IMR-90 (cell line): Measurements from ENCODE around the gene MEF2C. TPM values are rescaled to one million over a fixed set of nuclear protein-coding genes. Genes with fewer than 3 reads are reported as not detected.

Source experiments
- ATAC-seq: fragments of 200-7000 bp; cut with Tn5 transposase; 2 replicates; pipeline ENCODE4 v1.9.1; 2020; ENCODE audit warnings: low read depth, mild to moderate bottlenecking, moderate library complexity
- BruUV-seq: library from RNA; stranded (reverse); fragments of 400-500 nt; replicated peaks from 2 replicates; lab custom pipeline; 2021; lab: Mats Ljungman, UMichigan
- CTCF ChIA-PET: fragments of 300-600 bp; formaldehyde crosslinking; extraction: SDS; loops from one replicate; lab custom pipeline; 2021; ENCODE audit warnings: antibody characterized with exemption; lab: Yijun Ruan, JAX
- POLR2A ChIA-PET: fragments of 300-600 bp; sonication (Branson Sonifier 250); formaldehyde crosslinking; loops from one replicate; lab custom pipeline; 2022; ENCODE audit warnings: antibody characterized with exemption; ENCODE audit not compliant: unreplicated experiment; lab: Charles Lee
- DNase-seq: peaks from one replicate; pipeline ENCODE4 v3.0.0; 2013
- H2AFZ ChIP-seq: replicated peaks from 2 replicates; pipeline ENCODE3; 2013; ENCODE audit warnings: low read length, mild to moderate bottlenecking; ENCODE audit not compliant: poor library complexity
- H2AK5ac ChIP-seq: 2 replicates; pipeline ENCODE4 v1.6.1; 2013; ENCODE audit warnings: low read depth, low read length, inconsistent platforms
- H2AK9ac ChIP-seq: replicated peaks from 2 replicates; pipeline ENCODE3; 2013; ENCODE audit warnings: mild to moderate bottlenecking, low read depth, low read length, moderate library complexity; ENCODE audit not compliant: poor library complexity
- H2BK120ac ChIP-seq: 2 replicates; pipeline ENCODE4 v1.6.1; 2013; ENCODE audit warnings: low read depth, low read length, inconsistent platforms
- H2BK15ac ChIP-seq: 3 replicates; pipeline ENCODE4 v1.6.1; 2013; ENCODE audit warnings: low read depth, low read length, inconsistent platforms
- H2BK20ac ChIP-seq: 2 replicates; pipeline ENCODE4 v1.6.1; 2013; ENCODE audit warnings: low read depth, mild to moderate bottlenecking, inconsistent platforms, low read length, moderate library complexity
- H2BK5ac ChIP-seq: 2 replicates; pipeline ENCODE4 v1.6.1; 2013; ENCODE audit warnings: mild to moderate bottlenecking, low read depth, low read length, inconsistent platforms; ENCODE audit not compliant: poor library complexity, severe bottlenecking
- H3K14ac ChIP-seq: replicated peaks from 2 replicates; pipeline ENCODE4 v1.6.1; 2013; ENCODE audit warnings: low read depth, low read length, inconsistent platforms
- H3K18ac ChIP-seq: 2 replicates; pipeline ENCODE4 v1.6.1; 2013; ENCODE audit warnings: low read depth, low read length, control low read depth
- H3K23ac ChIP-seq: 2 replicates; pipeline ENCODE4 v1.6.1; 2013; ENCODE audit warnings: low read depth, low read length, inconsistent platforms
- H3K27ac ChIP-seq: 2 replicates; pipeline ENCODE4 v1.5.1; 2013; ENCODE audit warnings: mild to moderate bottlenecking, control low read depth, low read length; ENCODE audit not compliant: insufficient read depth
- H3K27me3 ChIP-seq: 2 replicates; pipeline ENCODE4 v1.6.1; 2013; ENCODE audit warnings: low read length; ENCODE audit not compliant: control insufficient read depth, insufficient read depth
- H3K36me3 ChIP-seq: 2 replicates; pipeline ENCODE4 v1.6.1; 2013; ENCODE audit warnings: low read length, mixed read lengths; ENCODE audit not compliant: control insufficient read depth, insufficient read depth
- H3K4ac ChIP-seq: 2 replicates; pipeline ENCODE4 v1.6.1; 2013; ENCODE audit warnings: low read depth, low read length, inconsistent platforms
- H3K4me1 ChIP-seq: 2 replicates; pipeline ENCODE4 v1.6.1; 2013; ENCODE audit warnings: low read length, mixed read lengths; ENCODE audit not compliant: control insufficient read depth, insufficient read depth
- H3K4me2 ChIP-seq: 2 replicates; pipeline ENCODE4 v1.6.1; 2013; ENCODE audit warnings: low read depth, mild to moderate bottlenecking, control low read depth, low read length, moderate library complexity
- H3K4me3 ChIP-seq: 2 replicates; pipeline ENCODE4 v1.5.1; 2013; ENCODE audit warnings: low read depth, mild to moderate bottlenecking, control low read depth, low read length, moderate library complexity; ENCODE audit not compliant: insufficient read depth
- H3K56ac ChIP-seq: 2 replicates; pipeline ENCODE4 v1.6.1; 2013; ENCODE audit warnings: low read length, inconsistent platforms; ENCODE audit not compliant: insufficient read depth; ENCODE audit errors: extremely low read depth
- H3K79me1 ChIP-seq, 2 experiments: 2 replicates each; pipeline ENCODE4 v1.6.1; 2013; ENCODE audit warnings: low read length in 2 of 2, inconsistent platforms in 1 of 2, low read depth in 1 of 2
- H3K9ac ChIP-seq: 2 replicates; pipeline ENCODE4 v1.6.1; 2013; ENCODE audit warnings: low read depth, low read length, control low read depth
- H3K9me1 ChIP-seq: 2 replicates; pipeline ENCODE4 v1.6.1; 2013; ENCODE audit warnings: low read length, inconsistent platforms; ENCODE audit not compliant: insufficient read depth
- H3K9me3 ChIP-seq: 2 replicates; pipeline ENCODE4 v1.6.1; 2013; ENCODE audit warnings: low read length; ENCODE audit not compliant: control insufficient read depth, insufficient read depth
- H4K20me1 ChIP-seq: 2 replicates; pipeline ENCODE4 v1.6.1; 2013; ENCODE audit warnings: low read length, inconsistent platforms; ENCODE audit not compliant: insufficient read depth
- H4K5ac ChIP-seq: 2 replicates; pipeline ENCODE4 v1.6.1; 2013; ENCODE audit warnings: mild to moderate bottlenecking, low read depth, low read length, control low read depth
- H4K8ac ChIP-seq, 2 experiments: 2 replicates each; pipeline ENCODE4 v1.6.1; 2013; ENCODE audit warnings: low read depth in 2 of 2, low read length in 2 of 2, control low read depth in 1 of 2, inconsistent platforms in 1 of 2
- H4K91ac ChIP-seq: 2 replicates; pipeline ENCODE4 v1.6.1; 2013; ENCODE audit warnings: low read depth, low read length, inconsistent platforms; ENCODE audit not compliant: insufficient read depth
- BHLHE40 ChIP-seq: fragments of 150-350 bp; IDR thresholded peaks from 2 replicates; pipeline ENCODE4 v1.6.1; 2016; ENCODE audit warnings: mild to moderate bottlenecking, low read depth, low read length
- FOS ChIP-seq: fragments of 150-350 bp; IDR thresholded peaks from 2 replicates; pipeline ENCODE4 v1.6.1; 2016; ENCODE audit warnings: low read depth, low read length
- MAFK ChIP-seq: IDR thresholded peaks from 2 replicates; pipeline ENCODE4 v1.6.1; 2012; ENCODE audit warnings: low read depth, low read length, improper control_type of control experiment
- MAZ ChIP-seq: IDR thresholded peaks from 2 replicates; pipeline ENCODE4 v1.6.1; 2012; ENCODE audit warnings: low read depth, mild to moderate bottlenecking, low read length, improper control_type of control experiment, moderate library complexity, borderline replicate concordance
- MXI1 ChIP-seq: IDR thresholded peaks from 2 replicates; pipeline ENCODE4 v1.6.1; 2012; ENCODE audit warnings: low read depth, mild to moderate bottlenecking, low read length, moderate library complexity, borderline replicate concordance
- NFE2L2 ChIP-seq: fragments of 150-350 bp; IDR thresholded peaks from 2 replicates; pipeline ENCODE4 v1.6.1; 2016; ENCODE audit warnings: low read depth, mild to moderate bottlenecking, low read length
- POLR2A ChIP-seq: IDR thresholded peaks from 2 replicates; pipeline ENCODE4 v1.6.1; 2012; ENCODE audit warnings: mild to moderate bottlenecking, low read depth, low read length
- RAD21 ChIP-seq: IDR thresholded peaks from 2 replicates; pipeline ENCODE4 v1.6.1; 2012; ENCODE audit warnings: low read length, improper control_type of control experiment
- RCOR1 ChIP-seq: IDR thresholded peaks from 2 replicates; pipeline ENCODE4 v1.6.1; 2012; ENCODE audit warnings: mild to moderate bottlenecking, low read length, improper control_type of control experiment; ENCODE audit not compliant: insufficient replicate concordance
- SMC3 ChIP-seq: fragments of 150-350 bp; IDR thresholded peaks from 2 replicates; pipeline ENCODE4 v1.6.1; 2016; ENCODE audit warnings: low read depth, mild to moderate bottlenecking, antibody characterized with exemption, low read length, moderate library complexity
- WGBS, 2 experiments: methylation state at CpG; one replicate each; pipeline versions ENCODE4 v1.1.5 to v1.1.7; 2013; ENCODE audit warnings: missing lambda C conversion rate in 2 of 2; ENCODE audit not compliant: insufficient read length in 1 of 2; ENCODE audit errors: extremely low coverage in 2 of 2; 5-methylcytosine and 5-hydroxymethylcytosine counted together
- dilution Hi-C: fragments of 300-500 bp; cut with HindIII; formaldehyde crosslinking; loops from one replicate; pipeline ENCODE4 v1.14.3; 2018; ENCODE audit warnings: low sequenced_read_pairs; ENCODE audit not compliant: unreplicated experiment
- in situ Hi-C: fragments of 300-500 bp; cut with MboI; formaldehyde crosslinking; loops from 3 replicates; pipeline ENCODE4 v1.14.3; 2019; ENCODE audit warnings: low sequenced_read_pairs, inconsistent platforms, mixed read lengths
- intact Hi-C: fragments of 100-400 bp; cut with micrococcal nuclease; formaldehyde crosslinking; loops from 2 replicates; pipeline ENCODE4 v1.10.0; 2022
- polyA plus RNA-seq, 3 experiments: library from polyadenylated mRNA; depleted of rRNA; stranded (reverse); fragments of >200 nt; gene quantifications; 2 replicates each; pipeline ENCODE4 v1.2.3, GENCODE V29; 2012; ENCODE audit warnings: low replicate concordance in 1 of 3
- total RNA-seq: library from RNA; depleted of rRNA; stranded (reverse); fragments of >200 nt; gene quantifications from 2 replicates; pipeline ENCODE4 v1.2.3, GENCODE V29; 2012

MEF2C gene
- total and polyA plus RNA-seq, 2 of the 4 experiments (the other 2 are of a cell fraction) = 1.5 to 6.8 TPM

DNA sequence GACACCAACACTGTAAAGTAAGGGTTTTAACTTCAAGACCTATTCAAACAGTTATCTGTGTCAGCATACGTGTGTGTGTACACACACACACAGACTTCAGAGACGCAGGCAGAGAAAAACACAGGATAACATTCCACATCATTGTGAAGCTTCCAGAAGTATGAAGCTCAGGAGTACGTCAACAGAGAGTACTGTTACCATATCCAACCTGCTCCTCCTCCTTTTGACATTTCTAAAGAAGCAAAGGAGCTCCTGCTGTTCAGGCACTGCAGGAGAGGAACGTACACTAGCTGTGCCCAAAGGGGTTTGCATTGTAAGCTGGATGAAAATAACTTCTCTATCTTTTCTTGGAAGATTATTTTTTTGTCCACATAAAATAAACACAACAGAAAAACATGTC is 180.7 kb downstream of the MEF2C start:
- Histone ChIP-seq H2BK5ac (no peak overlapping the region), H3K27ac (no peak overlapping the region), H4K5ac (no peak overlapping the region), H2BK15ac (no peak overlapping the region), H2AFZ (no peak overlapping the region), H3K4me2 (no peak overlapping the region), H2AK9ac (no peak overlapping the region), H3K14ac (no peak overlapping the region), H3K56ac (no peak overlapping the region), H3K4ac (no peak overlapping the region), H2AK5ac (no peak overlapping the region), H3K4me3 (no peak overlapping the region), H3K4me1 (no peaks in the 10 kb centered on the region), H3K36me3 (no peaks in the 10 kb centered on the region), H4K8ac (no peak overlapping the region), H3K9me3 (no peaks in the 10 kb centered on the region), H3K9me1 (no peaks in the 10 kb centered on the region), H3K79me1 (no peaks in the 10 kb centered on the region), H4K20me1 (no peaks in the 10 kb centered on the region), H4K91ac (no peak overlapping the region), H3K27me3 (peaks cover 6% of the 10 kb centered on the region), H3K9ac (no peak overlapping the region), H2BK120ac (no peak overlapping the region), H2BK20ac (no peak overlapping the region), H3K18ac (no peak overlapping the region), H3K23ac (no peak overlapping the region)
- DNase-seq (no peak), ATAC-seq (no peak)
- TF ChIP-seq MAZ (no peak), SMC3 (no peak), RAD21 (no peak), POLR2A (no peak), NFE2L2 (no peak), BHLHE40 (no peak), MXI1 (no peak), RCOR1 (no peak), MAFK (no peak), FOS (no peak)
- CTCF ChIA-PET = interaction anchor here (0.9 kb wide), 1 partner anchor 12 kb away, joined by 6 read pairs; no protein-coding TSS in a partner anchor
- in situ Hi-C loops = no loop called here
- dilution Hi-C loops = no loop called here
- no CpG with 5 or more reads among the region's 4 CpGs for WGBS, 2 experiments
- no TSS peak for BruUV-seq
- POLR2A ChIA-PET = interaction anchor here (0.7 kb wide), 1 partner anchor 719 kb away, joined by 3 read pairs; no protein-coding TSS in a partner anchor
- intact Hi-C loops = no loop called here
